ENCODE data around the gene RPS15.

Gene RPS15

GRCh38 chr19:1431759-1432506, 6.3 kb upstream of the RPS15 start:
- 89% methylated on average over 22 of the region's 24 CpGs for WGBS (ENCODE audit: insufficient coverage)
- Histone ChIP-seq H3K4me3 (ENCODE audit: control insufficient read depth in 1 of 7, extremely low read depth in 1 of 7, insufficient read depth in 4 of 7, low read depth in 2 of 7, low read length in 6 of 7) (no peak overlapping the region), H3K36me3 (ENCODE audit: control insufficient read depth in 4 of 4, insufficient read depth in 4 of 4, low read length in 3 of 4) (peaks cover 2 to 79% (median 64%) of the 10 kb centered on the region in 4 experiments), H3K27me3 (replicated peaks in 2 of 5; ENCODE audit: control insufficient read depth in 4 of 5, insufficient read depth in 5 of 5, low read length in 4 of 5) (no peaks in the 10 kb centered on the region), H3K9me3 (ENCODE audit: control extremely low read depth in 1 of 5, control insufficient read depth in 4 of 5, insufficient read depth in 2 of 5, low read depth in 1 of 5, low read length in 4 of 5) (no peaks in the 10 kb centered on the region), H3K4me1 (ENCODE audit: control extremely low read depth in 1 of 4, control insufficient read depth in 4 of 4, insufficient read depth in 4 of 4, low read length in 3 of 4) (no peaks in the 10 kb centered on the region), H3K27ac (ENCODE audit: insufficient read depth in 1 of 2, low read depth in 1 of 2, low read length in 2 of 2, poor library complexity in 1 of 2, severe bottlenecking in 2 of 2) (no peak overlapping the region)
- POLR2A ChIA-PET, result no interaction called here
- no peak for DNase-seq
- CTCF ChIA-PET, result interaction anchor here (0.9 to 1.2 kb wide), 2 partner anchors 9 to 15 kb away, joined by 3 to 5 read pairs; no protein-coding TSS in a partner anchor

GRCh38 chr19:1432507-1432887, 5.7 kb upstream of the RPS15 start:
- CTCF ChIA-PET, result interaction anchor here (0.9 to 1.9 kb wide), 2 partner anchors 8 to 16 kb away, joined by 3 to 6 read pairs; no protein-coding TSS in a partner anchor
- Histone ChIP-seq H3K27me3 (replicated peaks in 2 of 5; ENCODE audit: control insufficient read depth in 4 of 5, insufficient read depth in 5 of 5, low read length in 4 of 5) (no peaks in the 10 kb centered on the region), H3K9me3 (ENCODE audit: control extremely low read depth in 1 of 5, control insufficient read depth in 4 of 5, insufficient read depth in 2 of 5, low read depth in 1 of 5, low read length in 4 of 5) (no peaks in the 10 kb centered on the region), H3K27ac (ENCODE audit: insufficient read depth in 1 of 2, low read depth in 1 of 2, low read length in 2 of 2, poor library complexity in 1 of 2, severe bottlenecking in 2 of 2) (no peak overlapping the region), H3K4me1 (ENCODE audit: control extremely low read depth in 1 of 4, control insufficient read depth in 4 of 4, insufficient read depth in 4 of 4, low read length in 3 of 4) (no peaks in the 10 kb centered on the region), H3K4me3 (ENCODE audit: control insufficient read depth in 1 of 7, extremely low read depth in 1 of 7, insufficient read depth in 4 of 7, low read depth in 2 of 7, low read length in 6 of 7) (no peak overlapping the region), H3K36me3 (ENCODE audit: control insufficient read depth in 4 of 4, insufficient read depth in 4 of 4, low read length in 3 of 4) (peaks cover 2 to 73% (median 61%) of the 10 kb centered on the region in 4 experiments)
- WGBS (ENCODE audit: insufficient coverage), result 95% methylated on average over 10 of the region's 16 CpGs
- no peak for DNase-seq
- POLR2A ChIA-PET, result interaction anchor here (0.6 kb wide), 1 partner anchor 497 kb away, joined by 4 read pairs; no protein-coding TSS in a partner anchor

GRCh38 chr19:1433119-1434039, 4.8 kb upstream of the RPS15 start:
- no peaks in the 10 kb centered on the region for H3K27me3 ChIP-seq (replicated peaks in 2 of 5; ENCODE audit: control insufficient read depth in 4 of 5, insufficient read depth in 5 of 5, low read length in 4 of 5)
- ChIA-PET CTCF (interaction anchor here (1.9 kb wide), 1 partner anchor 17 kb away, joined by 6 read pairs; no protein-coding TSS in a partner anchor), POLR2A (interaction anchor here (0.6 kb wide), 1 partner anchor 496 kb away, joined by 4 read pairs; no protein-coding TSS in a partner anchor)
- H3K36me3 ChIP-seq (ENCODE audit: control insufficient read depth in 4 of 4, insufficient read depth in 4 of 4, low read length in 3 of 4), result peaks cover 2 to 64% (median 55%) of the 10 kb centered on the region in 4 experiments
- no peak overlapping the region for H3K4me3 ChIP-seq (ENCODE audit: control insufficient read depth in 1 of 7, extremely low read depth in 1 of 7, insufficient read depth in 4 of 7, low read depth in 2 of 7, low read length in 6 of 7)
- peaks cover 0 to 5% (median 3%) of the 10 kb centered on the region in 4 experiments for H3K4me1 ChIP-seq (ENCODE audit: control extremely low read depth in 1 of 4, control insufficient read depth in 4 of 4, insufficient read depth in 4 of 4, low read length in 3 of 4)
- DNase-seq, result no peak
- H3K27ac ChIP-seq (ENCODE audit: insufficient read depth in 1 of 2, low read depth in 1 of 2, low read length in 2 of 2, poor library complexity in 1 of 2, severe bottlenecking in 2 of 2), result no peak overlapping the region
- WGBS (ENCODE audit: insufficient coverage), result 96% methylated on average over 46 of the region's 47 CpGs
- no peaks in the 10 kb centered on the region for H3K9me3 ChIP-seq (ENCODE audit: control extremely low read depth in 1 of 5, control insufficient read depth in 4 of 5, insufficient read depth in 2 of 5, low read depth in 1 of 5, low read length in 4 of 5)

GRCh38 chr19:1434040-1434366, 4.2 kb upstream of the RPS15 start:
- H3K4me1 ChIP-seq (ENCODE audit: control extremely low read depth in 1 of 4, control insufficient read depth in 4 of 4, insufficient read depth in 4 of 4, low read length in 3 of 4), result peaks cover 0 to 7% (median 3%) of the 10 kb centered on the region in 4 experiments
- no peaks in the 10 kb centered on the region for H3K27me3 ChIP-seq (replicated peaks in 2 of 5; ENCODE audit: control insufficient read depth in 4 of 5, insufficient read depth in 5 of 5, low read length in 4 of 5)
- H3K9me3 ChIP-seq (ENCODE audit: control extremely low read depth in 1 of 5, control insufficient read depth in 4 of 5, insufficient read depth in 2 of 5, low read depth in 1 of 5, low read length in 4 of 5), result no peaks in the 10 kb centered on the region
- 96% methylated on average over 17 of the region's 17 CpGs for WGBS (ENCODE audit: insufficient coverage)
- ChIA-PET CTCF (interaction anchor here (1.9 kb wide), 1 partner anchor 17 kb away, joined by 6 read pairs; no protein-coding TSS in a partner anchor), POLR2A (no interaction called here)
- peaks cover 2 to 58% (median 50%) of the 10 kb centered on the region in 4 experiments for H3K36me3 ChIP-seq (ENCODE audit: control insufficient read depth in 4 of 4, insufficient read depth in 4 of 4, low read length in 3 of 4)
- H3K27ac ChIP-seq (ENCODE audit: insufficient read depth in 1 of 2, low read depth in 1 of 2, low read length in 2 of 2, poor library complexity in 1 of 2, severe bottlenecking in 2 of 2), result no peak overlapping the region
- DNase-seq, result no peak
- H3K4me3 ChIP-seq (ENCODE audit: control insufficient read depth in 1 of 7, extremely low read depth in 1 of 7, insufficient read depth in 4 of 7, low read depth in 2 of 7, low read length in 6 of 7), result no peak overlapping the region

- 97% methylated on average over 24 of the region's 39 CpGs for WGBS (ENCODE audit: insufficient coverage)
- Histone ChIP-seq H3K9me3 (ENCODE audit: control extremely low read depth in 1 of 5, control insufficient read depth in 4 of 5, insufficient read depth in 2 of 5, low read depth in 1 of 5, low read length in 4 of 5) (no peaks in the 10 kb centered on the region), H3K27me3 (replicated peaks in 2 of 5; ENCODE audit: control insufficient read depth in 4 of 5, insufficient read depth in 5 of 5, low read length in 4 of 5) (no peaks in the 10 kb centered on the region), H3K36me3 (ENCODE audit: control insufficient read depth in 4 of 4, insufficient read depth in 4 of 4, low read length in 3 of 4) (peaks cover 2 to 54% (median 47%) of the 10 kb centered on the region in 4 experiments), H3K27ac (ENCODE audit: insufficient read depth in 1 of 2, low read depth in 1 of 2, low read length in 2 of 2, poor library complexity in 1 of 2, severe bottlenecking in 2 of 2) (no peak overlapping the region), H3K4me3 (ENCODE audit: control insufficient read depth in 1 of 7, extremely low read depth in 1 of 7, insufficient read depth in 4 of 7, low read depth in 2 of 7, low read length in 6 of 7) (no peak overlapping the region), H3K4me1 (ENCODE audit: control extremely low read depth in 1 of 4, control insufficient read depth in 4 of 4, insufficient read depth in 4 of 4, low read length in 3 of 4) (peaks cover 0 to 12% (median 8%) of the 10 kb centered on the region in 4 experiments)
- ChIA-PET POLR2A (no interaction called here), CTCF (interaction anchor here (1.9 kb wide), 1 partner anchor 18 kb away, joined by 6 read pairs; no protein-coding TSS in a partner anchor)
- peak in 1 of 3 donors; percentile 24 for DNase-seq
These were observed 3.6 kb upstream of the RPS15 start for GRCh38 chr19:1434577-1435060.

- Histone ChIP-seq H3K27me3 (replicated peaks in 2 of 5; ENCODE audit: control insufficient read depth in 4 of 5, insufficient read depth in 5 of 5, low read length in 4 of 5) (no peaks in the 10 kb centered on the region), H3K36me3 (ENCODE audit: control insufficient read depth in 4 of 4, insufficient read depth in 4 of 4, low read length in 3 of 4) (peaks cover 3 to 55% (median 43%) of the 10 kb centered on the region in 4 experiments), H3K4me3 (ENCODE audit: control insufficient read depth in 1 of 7, extremely low read depth in 1 of 7, insufficient read depth in 4 of 7, low read depth in 2 of 7, low read length in 6 of 7) (no peak overlapping the region), H3K9me3 (ENCODE audit: control extremely low read depth in 1 of 5, control insufficient read depth in 4 of 5, insufficient read depth in 2 of 5, low read depth in 1 of 5, low read length in 4 of 5) (no peaks in the 10 kb centered on the region), H3K27ac (ENCODE audit: insufficient read depth in 1 of 2, low read depth in 1 of 2, low read length in 2 of 2, poor library complexity in 1 of 2, severe bottlenecking in 2 of 2) (no peak overlapping the region), H3K4me1 (ENCODE audit: control extremely low read depth in 1 of 4, control insufficient read depth in 4 of 4, insufficient read depth in 4 of 4, low read length in 3 of 4) (peaks cover 0 to 15% (median 13%) of the 10 kb centered on the region in 4 experiments)
- ChIA-PET POLR2A (no interaction called here), CTCF (no interaction called here)
- no peak for DNase-seq
- 92% methylated on average over 19 of the region's 21 CpGs for WGBS (ENCODE audit: insufficient coverage)
These were observed 2.7 kb upstream of the RPS15 start for GRCh38 chr19:1435378-1435989.
